Measurements from ENCODE around the gene KATNA1.

DNA sequence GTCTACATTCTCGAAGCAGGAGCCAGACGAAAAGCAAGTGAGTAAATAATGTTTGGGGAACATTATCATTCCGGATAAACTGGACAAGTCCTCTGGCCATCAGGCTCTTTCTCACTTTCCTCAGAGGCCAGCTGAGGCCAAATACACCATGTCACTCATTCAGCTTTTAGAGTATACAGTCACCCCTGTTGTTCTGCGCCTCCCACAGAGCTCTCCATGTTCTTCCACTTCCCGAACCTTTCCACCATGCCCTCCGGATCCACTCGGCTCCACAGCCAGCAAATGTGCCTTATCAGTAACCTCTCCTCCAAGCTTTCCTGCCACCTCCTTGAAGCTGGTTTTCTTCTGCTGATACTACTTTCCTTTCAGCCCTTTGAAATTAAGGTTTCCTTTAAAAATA, 37.7 kb upstream of the KATNA1 start:
- TF ChIP-seq, protein P1, sequence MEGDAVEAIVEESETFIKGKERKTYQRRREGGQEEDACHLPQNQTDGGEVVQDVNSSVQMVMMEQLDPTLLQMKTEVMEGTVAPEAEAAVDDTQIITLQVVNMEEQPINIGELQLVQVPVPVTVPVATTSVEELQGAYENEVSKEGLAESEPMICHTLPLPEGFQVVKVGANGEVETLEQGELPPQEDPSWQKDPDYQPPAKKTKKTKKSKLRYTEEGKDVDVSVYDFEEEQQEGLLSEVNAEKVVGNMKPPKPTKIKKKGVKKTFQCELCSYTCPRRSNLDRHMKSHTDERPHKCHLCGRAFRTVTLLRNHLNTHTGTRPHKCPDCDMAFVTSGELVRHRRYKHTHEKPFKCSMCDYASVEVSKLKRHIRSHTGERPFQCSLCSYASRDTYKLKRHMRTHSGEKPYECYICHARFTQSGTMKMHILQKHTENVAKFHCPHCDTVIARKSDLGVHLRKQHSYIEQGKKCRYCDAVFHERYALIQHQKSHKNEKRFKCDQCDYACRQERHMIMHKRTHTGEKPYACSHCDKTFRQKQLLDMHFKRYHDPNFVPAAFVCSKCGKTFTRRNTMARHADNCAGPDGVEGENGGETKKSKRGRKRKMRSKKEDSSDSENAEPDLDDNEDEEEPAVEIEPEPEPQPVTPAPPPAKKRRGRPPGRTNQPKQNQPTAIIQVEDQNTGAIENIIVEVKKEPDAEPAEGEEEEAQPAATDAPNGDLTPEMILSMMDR (IDR thresholded peaks at IDR 0.05; ENCODE audit: extremely low read depth in 1 of 2, insufficient read depth in 1 of 2, low read depth in 1 of 2, low read length in 2 of 2), result no peak
- TF ChIP-seq POLR2AphosphoS5 (IDR thresholded peaks at IDR 0.05; ENCODE audit: insufficient read depth, low read depth, low read length), result no peak
- TF ChIP-seq EZH2 (IDR thresholded peaks at IDR 0.05; ENCODE audit: borderline replicate concordance, low read depth, low read length, severe bottlenecking), result no peak
- TF ChIP-seq, protein P2, sequence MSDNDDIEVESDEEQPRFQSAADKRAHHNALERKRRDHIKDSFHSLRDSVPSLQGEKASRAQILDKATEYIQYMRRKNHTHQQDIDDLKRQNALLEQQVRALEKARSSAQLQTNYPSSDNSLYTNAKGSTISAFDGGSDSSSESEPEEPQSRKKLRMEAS (IDR thresholded peaks at IDR 0.05; ENCODE audit: insufficient read depth, insufficient read length), result no peak

All from endothelial cell of umbilical vein (primary cell).